ENCODE results near the gene ARRB2.

DNA sequence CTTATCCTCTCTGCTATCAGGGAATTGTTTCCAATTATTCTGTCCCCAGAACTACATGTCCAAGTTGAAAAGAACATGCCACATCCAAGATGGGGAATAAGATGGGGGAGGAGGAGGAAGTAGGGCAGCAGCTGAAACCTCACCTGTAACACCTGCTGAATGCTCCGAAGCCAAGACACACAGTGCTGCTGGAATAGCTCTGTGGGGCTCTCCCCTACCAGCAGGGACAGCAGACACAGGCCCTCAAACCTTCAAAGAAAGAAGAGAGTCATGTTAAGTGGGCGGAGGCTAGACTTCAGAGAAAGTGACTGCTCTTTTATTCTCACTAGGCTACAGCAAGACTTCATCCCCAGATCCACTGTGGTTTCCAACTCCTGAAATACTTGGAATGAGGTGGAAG is 19.7 kb upstream of the ARRB2 start:
- no peak for TF ChIP-seq CTCF (IDR thresholded peaks at IDR 0.05)
- TF ChIP-seq POLR2A (IDR thresholded peaks at IDR 0.05): no peak
